ENCODE data around the gene HDC.

Gene HDC

GRCh38 chr15:50247819-50248655 is 17.5 kb downstream of the HDC start:
- H4K5ac ChIP-seq (ENCODE audit: low read length), result no peak overlapping the region
- H3K79me1 ChIP-seq (ENCODE audit: low read length), result no peaks in the 10 kb centered on the region
- H3K36me3 ChIP-seq (ENCODE audit: control insufficient read depth, insufficient read depth, low read length), result no peaks in the 10 kb centered on the region
- H3K27ac ChIP-seq (ENCODE audit: low read depth, low read length), result no peak overlapping the region
- DNase-seq, result peak; percentile 47
- no peak overlapping the region for H2BK15ac ChIP-seq (replicated peaks; ENCODE audit: low read depth)
- no peaks in the 10 kb centered on the region for H3K4me1 ChIP-seq (ENCODE audit: control insufficient read depth, low read depth, low read length)
- H3K4ac ChIP-seq (ENCODE audit: low read depth, low read length), result no peak overlapping the region
- H3K23ac ChIP-seq (ENCODE audit: low read length), result no peak overlapping the region
- no peaks in the 10 kb centered on the region for H3K79me2 ChIP-seq (ENCODE audit: control insufficient read depth, insufficient read depth, low read length)
- no peak overlapping the region for H3K56ac ChIP-seq (ENCODE audit: low read length)
- H2BK5ac ChIP-seq (ENCODE audit: low read length), result no peak overlapping the region
- no peak overlapping the region for H3K18ac ChIP-seq (ENCODE audit: low read length)
- H3K9ac ChIP-seq (ENCODE audit: low read length), result no peak overlapping the region
- no peak overlapping the region for H3K4me3 ChIP-seq (ENCODE audit: low read length)
- no peak overlapping the region for H2BK120ac ChIP-seq (ENCODE audit: low read depth, low read length)
- no CpG with 5 or more reads among the region's 14 CpGs for WGBS (ENCODE audit: extremely low coverage, insufficient coverage, low lambda C conversion rate)
- no peak overlapping the region for H4K8ac ChIP-seq (ENCODE audit: low read depth, low read length)
- H3K27me3 ChIP-seq (ENCODE audit: insufficient read depth, low read length, poor library complexity), result no peaks in the 10 kb centered on the region
- no peak overlapping the region for H2AK5ac ChIP-seq (ENCODE audit: low read length)
- no peak overlapping the region for H3K4me2 ChIP-seq (ENCODE audit: low read length)

- no CpG with 5 or more reads among the region's 2 CpGs for WGBS (ENCODE audit: extremely low coverage, insufficient coverage, low lambda C conversion rate)
These were observed 18.9 kb downstream of the HDC start for GRCh38 chr15:50246631-50247030.

GRCh38 chr15:50244959-50245624 is 20.4 kb downstream of the HDC start:
- no peak overlapping the region for H2BK15ac ChIP-seq (replicated peaks; ENCODE audit: low read depth)
- no peaks in the 10 kb centered on the region for H3K79me1 ChIP-seq (ENCODE audit: low read length)
- no peak overlapping the region for H3K23ac ChIP-seq (ENCODE audit: low read length)
- no peaks in the 10 kb centered on the region for H3K4me1 ChIP-seq (ENCODE audit: control insufficient read depth, low read depth, low read length)
- H2BK5ac ChIP-seq (ENCODE audit: low read length), result no peak overlapping the region
- no peak overlapping the region for H3K27ac ChIP-seq (ENCODE audit: low read depth, low read length)
- no peak overlapping the region for H2AK5ac ChIP-seq (ENCODE audit: low read length)
- H3K18ac ChIP-seq (ENCODE audit: low read length), result no peak overlapping the region
- no peak overlapping the region for H3K4me3 ChIP-seq (ENCODE audit: low read length)
- no peak overlapping the region for H3K9ac ChIP-seq (ENCODE audit: low read length)
- H4K8ac ChIP-seq (ENCODE audit: low read depth, low read length), result no peak overlapping the region
- H3K4me2 ChIP-seq (ENCODE audit: low read length), result no peak overlapping the region
- H4K5ac ChIP-seq (ENCODE audit: low read length), result no peak overlapping the region
- no CpG with 5 or more reads among the region's 2 CpGs for WGBS (ENCODE audit: extremely low coverage, insufficient coverage, low lambda C conversion rate)
- DNase-seq, result no peak
- H3K36me3 ChIP-seq (ENCODE audit: control insufficient read depth, insufficient read depth, low read length), result no peaks in the 10 kb centered on the region
- H3K27me3 ChIP-seq (ENCODE audit: insufficient read depth, low read length, poor library complexity), result no peaks in the 10 kb centered on the region
- H3K79me2 ChIP-seq (ENCODE audit: control insufficient read depth, insufficient read depth, low read length), result no peaks in the 10 kb centered on the region
- H3K56ac ChIP-seq (ENCODE audit: low read length), result no peak overlapping the region
- H3K4ac ChIP-seq (ENCODE audit: low read depth, low read length), result no peak overlapping the region
- H2BK120ac ChIP-seq (ENCODE audit: low read depth, low read length), result no peak overlapping the region

More at GRCh38 chr15:50246631-50247030, 18.9 kb downstream of the HDC start:
- Histone ChIP-seq H3K23ac (ENCODE audit: low read length) (no peak overlapping the region), H2BK15ac (replicated peaks; ENCODE audit: low read depth) (no peak overlapping the region), H3K4me1 (ENCODE audit: control insufficient read depth, low read depth, low read length) (no peaks in the 10 kb centered on the region), H2BK120ac (ENCODE audit: low read depth, low read length) (no peak overlapping the region), H2BK5ac (ENCODE audit: low read length) (no peak overlapping the region), H3K18ac (ENCODE audit: low read length) (no peak overlapping the region), H3K27me3 (ENCODE audit: insufficient read depth, low read length, poor library complexity) (no peaks in the 10 kb centered on the region), H3K36me3 (ENCODE audit: control insufficient read depth, insufficient read depth, low read length) (no peaks in the 10 kb centered on the region), H3K56ac (ENCODE audit: low read length) (no peak overlapping the region), H4K5ac (ENCODE audit: low read length) (no peak overlapping the region), H3K4me2 (ENCODE audit: low read length) (no peak overlapping the region), H4K8ac (ENCODE audit: low read depth, low read length) (no peak overlapping the region), H3K9ac (ENCODE audit: low read length) (no peak overlapping the region), H2AK5ac (ENCODE audit: low read length) (no peak overlapping the region), H3K4me3 (ENCODE audit: low read length) (no peak overlapping the region), H3K27ac (ENCODE audit: low read depth, low read length) (no peak overlapping the region), H3K79me1 (ENCODE audit: low read length) (no peaks in the 10 kb centered on the region), H3K4ac (ENCODE audit: low read depth, low read length) (no peak overlapping the region), H3K79me2 (ENCODE audit: control insufficient read depth, insufficient read depth, low read length) (no peaks in the 10 kb centered on the region)
- DNase-seq, result no peak

GRCh38 chr15:50244153-50244552 is 21.4 kb downstream of the HDC start:
- no peak for DNase-seq
- H3K4me3 ChIP-seq (ENCODE audit: low read length), result no peak overlapping the region
- H3K27ac ChIP-seq (ENCODE audit: low read depth, low read length), result no peak overlapping the region
- no peak overlapping the region for H3K18ac ChIP-seq (ENCODE audit: low read length)
- no peak overlapping the region for H4K5ac ChIP-seq (ENCODE audit: low read length)
- no peaks in the 10 kb centered on the region for H3K79me2 ChIP-seq (ENCODE audit: control insufficient read depth, insufficient read depth, low read length)
- no peak overlapping the region for H2BK15ac ChIP-seq (replicated peaks; ENCODE audit: low read depth)
- no peak overlapping the region for H2BK5ac ChIP-seq (ENCODE audit: low read length)
- no peak overlapping the region for H3K9ac ChIP-seq (ENCODE audit: low read length)
- H3K56ac ChIP-seq (ENCODE audit: low read length), result no peak overlapping the region
- H3K79me1 ChIP-seq (ENCODE audit: low read length), result no peaks in the 10 kb centered on the region
- H3K23ac ChIP-seq (ENCODE audit: low read length), result no peak overlapping the region
- no CpG with 5 or more reads among the region's 1 CpG for WGBS (ENCODE audit: extremely low coverage, insufficient coverage, low lambda C conversion rate)
- H2BK120ac ChIP-seq (ENCODE audit: low read depth, low read length), result no peak overlapping the region
- no peak overlapping the region for H4K8ac ChIP-seq (ENCODE audit: low read depth, low read length)
- H3K4ac ChIP-seq (ENCODE audit: low read depth, low read length), result no peak overlapping the region
- no peak overlapping the region for H3K4me2 ChIP-seq (ENCODE audit: low read length)
- no peak overlapping the region for H2AK5ac ChIP-seq (ENCODE audit: low read length)
- H3K27me3 ChIP-seq (ENCODE audit: insufficient read depth, low read length, poor library complexity), result no peaks in the 10 kb centered on the region
- no peaks in the 10 kb centered on the region for H3K4me1 ChIP-seq (ENCODE audit: control insufficient read depth, low read depth, low read length)
- no peaks in the 10 kb centered on the region for H3K36me3 ChIP-seq (ENCODE audit: control insufficient read depth, insufficient read depth, low read length)

- Histone ChIP-seq H3K4ac (ENCODE audit: low read depth, low read length) (no peak overlapping the region), H3K27ac (ENCODE audit: low read depth, low read length) (no peak overlapping the region), H3K9ac (ENCODE audit: low read length) (no peak overlapping the region), H4K8ac (ENCODE audit: low read depth, low read length) (no peak overlapping the region), H3K4me3 (ENCODE audit: low read length) (no peak overlapping the region), H3K56ac (ENCODE audit: low read length) (no peak overlapping the region), H3K27me3 (ENCODE audit: insufficient read depth, low read length, poor library complexity) (no peaks in the 10 kb centered on the region), H2BK5ac (ENCODE audit: low read length) (no peak overlapping the region), H3K23ac (ENCODE audit: low read length) (no peak overlapping the region), H2AK5ac (ENCODE audit: low read length) (no peak overlapping the region), H3K36me3 (ENCODE audit: control insufficient read depth, insufficient read depth, low read length) (no peaks in the 10 kb centered on the region), H3K79me2 (ENCODE audit: control insufficient read depth, insufficient read depth, low read length) (no peaks in the 10 kb centered on the region), H2BK120ac (ENCODE audit: low read depth, low read length) (no peak overlapping the region), H4K5ac (ENCODE audit: low read length) (no peak overlapping the region), H3K79me1 (ENCODE audit: low read length) (no peaks in the 10 kb centered on the region), H2BK15ac (replicated peaks; ENCODE audit: low read depth) (no peak overlapping the region), H3K4me2 (ENCODE audit: low read length) (no peak overlapping the region), H3K18ac (ENCODE audit: low read length) (no peak overlapping the region), H3K4me1 (ENCODE audit: control insufficient read depth, low read depth, low read length) (no peaks in the 10 kb centered on the region)
- DNase-seq, result no peak
- no CpG with 5 or more reads among the region's 5 CpGs for WGBS (ENCODE audit: extremely low coverage, insufficient coverage, low lambda C conversion rate)
These were observed 23.7 kb downstream of the HDC start for GRCh38 chr15:50241684-50242450.

Measured in mesendoderm (in vitro differentiated cells).